Measurements from ENCODE around the gene ECSCR. TPM values are rescaled to one million over a fixed set of nuclear protein-coding genes. Genes with fewer than 3 reads are reported as not detected.
A peak's percentile ranks its signal among the peaks of the same experiment; 100 is the strongest.

The ECSCR gene
- total RNA-seq, 4 donors from 2014 or later = 12.8 to 41.0 (median 25.9) TPM

DNA sequence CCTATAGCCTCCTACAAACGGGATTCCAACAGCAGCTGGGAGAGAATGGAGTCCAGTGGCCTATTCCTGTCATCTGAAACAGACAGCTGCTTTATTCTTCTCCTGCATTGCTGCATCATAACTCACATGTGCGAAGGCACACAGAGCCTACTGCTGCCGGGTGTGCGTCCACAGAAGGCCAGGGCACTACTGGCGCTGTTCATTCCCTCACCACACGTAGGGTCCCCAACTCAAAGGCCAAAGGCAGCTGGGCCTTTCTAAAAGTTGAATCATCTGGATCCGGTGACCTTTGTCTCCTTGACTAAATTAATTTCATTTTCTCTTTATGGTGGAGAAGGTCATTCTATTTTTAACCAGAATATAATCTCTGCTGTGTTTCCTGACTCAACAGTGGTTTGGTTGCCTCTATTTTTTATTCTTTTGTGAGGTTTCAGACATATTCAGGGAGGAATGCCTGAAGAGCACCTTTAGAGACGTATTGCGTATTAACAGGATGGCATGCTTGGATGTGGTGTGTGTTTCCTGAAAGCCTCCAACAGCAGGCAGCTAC lies 47.9 kb downstream of the ECSCR start:
- Histone ChIP-seq H3K36me3 (peaks cover 0 to 51% (median 0%) of the 10 kb centered on the region in 3 donors), H3K27ac (peak overlapping the region; percentile 8 to 83 (median 60)), H3K9me3 (no peaks in the 10 kb centered on the region), H3K4me1 (peaks cover 0 to 44% (median 12%) of the 10 kb centered on the region in 4 donors), H3K4me3 (no peak overlapping the region), H3K27me3 (no peaks in the 10 kb centered on the region)
- TF ChIP-seq EP300 (IDR thresholded peaks at IDR 0.05) = peak in 1 of 2 donors; percentile 24
- TF ChIP-seq, protein P1, sequence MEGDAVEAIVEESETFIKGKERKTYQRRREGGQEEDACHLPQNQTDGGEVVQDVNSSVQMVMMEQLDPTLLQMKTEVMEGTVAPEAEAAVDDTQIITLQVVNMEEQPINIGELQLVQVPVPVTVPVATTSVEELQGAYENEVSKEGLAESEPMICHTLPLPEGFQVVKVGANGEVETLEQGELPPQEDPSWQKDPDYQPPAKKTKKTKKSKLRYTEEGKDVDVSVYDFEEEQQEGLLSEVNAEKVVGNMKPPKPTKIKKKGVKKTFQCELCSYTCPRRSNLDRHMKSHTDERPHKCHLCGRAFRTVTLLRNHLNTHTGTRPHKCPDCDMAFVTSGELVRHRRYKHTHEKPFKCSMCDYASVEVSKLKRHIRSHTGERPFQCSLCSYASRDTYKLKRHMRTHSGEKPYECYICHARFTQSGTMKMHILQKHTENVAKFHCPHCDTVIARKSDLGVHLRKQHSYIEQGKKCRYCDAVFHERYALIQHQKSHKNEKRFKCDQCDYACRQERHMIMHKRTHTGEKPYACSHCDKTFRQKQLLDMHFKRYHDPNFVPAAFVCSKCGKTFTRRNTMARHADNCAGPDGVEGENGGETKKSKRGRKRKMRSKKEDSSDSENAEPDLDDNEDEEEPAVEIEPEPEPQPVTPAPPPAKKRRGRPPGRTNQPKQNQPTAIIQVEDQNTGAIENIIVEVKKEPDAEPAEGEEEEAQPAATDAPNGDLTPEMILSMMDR (IDR thresholded peaks at IDR 0.05) = no peak
- 40 to 59% methylated on average over 9 of the region's 9 CpGs for WGBS, 2 donors
- no peak for DNase-seq (ENCODE audit: low spot score in 2 of 2)

DNA sequence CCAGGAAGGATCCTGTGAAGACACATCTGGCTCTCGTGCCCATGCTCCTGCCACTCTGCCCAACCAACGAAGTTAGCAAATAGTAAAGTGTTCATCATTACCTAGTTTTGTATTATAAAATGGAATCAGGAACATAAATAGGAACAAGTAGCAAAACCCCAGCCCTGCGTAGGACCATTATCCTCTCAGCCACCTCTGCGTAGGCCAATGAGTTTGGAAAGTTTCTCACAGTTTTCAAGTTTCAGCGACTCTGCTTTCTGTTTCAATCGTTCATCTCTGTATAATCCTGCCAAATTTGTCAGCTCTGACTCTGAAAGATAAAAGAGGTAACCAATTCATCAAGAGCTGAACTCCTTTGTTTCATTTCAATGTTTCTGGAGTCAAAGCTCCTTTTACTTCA lies 48.6 kb downstream of the ECSCR start:
- Histone ChIP-seq H3K27ac (peak overlapping the region in 3 of 4 donors; percentile 40 to 83 (median 81)), H3K4me3 (no peak overlapping the region), H3K4me1 (peaks cover 0 to 44% (median 12%) of the 10 kb centered on the region in 4 donors), H3K27me3 (no peaks in the 10 kb centered on the region), H3K9me3 (no peaks in the 10 kb centered on the region), H3K36me3 (peaks cover 0 to 44% (median 0%) of the 10 kb centered on the region in 3 donors)
- WGBS, 2 donors = 88 to 90% methylated on average over 6 of the region's 6 CpGs
- TF ChIP-seq POLR2A (IDR thresholded peaks at IDR 0.05) = no peak
- TF ChIP-seq EP300 (IDR thresholded peaks at IDR 0.05) = no peak
- TF ChIP-seq, protein P1 (IDR thresholded peaks at IDR 0.05) = no peak
- DNase-seq (ENCODE audit: low spot score in 2 of 2) = no peak

DNA sequence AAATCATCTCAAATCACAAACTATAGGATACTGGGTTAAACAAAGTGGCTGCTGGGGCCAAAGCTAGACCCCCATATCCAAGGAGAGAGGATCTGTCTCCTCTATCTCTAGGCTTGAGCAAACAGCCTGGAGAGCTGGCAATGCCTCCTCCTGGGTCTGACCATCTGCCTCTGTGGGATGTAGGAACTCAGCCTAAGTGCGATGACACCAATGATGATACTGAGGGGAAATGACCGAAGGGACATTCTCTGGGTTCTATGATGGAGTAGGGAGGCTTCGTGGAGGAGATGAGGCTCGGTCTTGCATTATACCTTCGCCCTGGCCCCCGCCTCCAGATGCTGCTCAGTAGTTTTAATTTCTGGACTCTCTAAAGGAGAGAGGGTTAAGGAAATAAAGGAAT lies 49.4 kb downstream of the ECSCR start:
- no peak for DNase-seq (ENCODE audit: low spot score in 2 of 2)
- Histone ChIP-seq H3K27me3 (no peaks in the 10 kb centered on the region), H3K4me3 (no peak overlapping the region), H3K9me3 (no peaks in the 10 kb centered on the region), H3K27ac (peak overlapping the region in 2 of 4 donors; percentile 81 to 83), H3K36me3 (peaks cover 0 to 36% (median 0%) of the 10 kb centered on the region in 3 donors), H3K4me1 (peaks cover 0 to 36% (median 12%) of the 10 kb centered on the region in 4 donors)
- WGBS, 2 donors = 95 to 97% methylated on average over 6 of the region's 6 CpGs
- no peak for TF ChIP-seq POLR2A (IDR thresholded peaks at IDR 0.05)
- TF ChIP-seq, protein P1 (IDR thresholded peaks at IDR 0.05) = no peak
- no peak for TF ChIP-seq EP300 (IDR thresholded peaks at IDR 0.05)

DNA sequence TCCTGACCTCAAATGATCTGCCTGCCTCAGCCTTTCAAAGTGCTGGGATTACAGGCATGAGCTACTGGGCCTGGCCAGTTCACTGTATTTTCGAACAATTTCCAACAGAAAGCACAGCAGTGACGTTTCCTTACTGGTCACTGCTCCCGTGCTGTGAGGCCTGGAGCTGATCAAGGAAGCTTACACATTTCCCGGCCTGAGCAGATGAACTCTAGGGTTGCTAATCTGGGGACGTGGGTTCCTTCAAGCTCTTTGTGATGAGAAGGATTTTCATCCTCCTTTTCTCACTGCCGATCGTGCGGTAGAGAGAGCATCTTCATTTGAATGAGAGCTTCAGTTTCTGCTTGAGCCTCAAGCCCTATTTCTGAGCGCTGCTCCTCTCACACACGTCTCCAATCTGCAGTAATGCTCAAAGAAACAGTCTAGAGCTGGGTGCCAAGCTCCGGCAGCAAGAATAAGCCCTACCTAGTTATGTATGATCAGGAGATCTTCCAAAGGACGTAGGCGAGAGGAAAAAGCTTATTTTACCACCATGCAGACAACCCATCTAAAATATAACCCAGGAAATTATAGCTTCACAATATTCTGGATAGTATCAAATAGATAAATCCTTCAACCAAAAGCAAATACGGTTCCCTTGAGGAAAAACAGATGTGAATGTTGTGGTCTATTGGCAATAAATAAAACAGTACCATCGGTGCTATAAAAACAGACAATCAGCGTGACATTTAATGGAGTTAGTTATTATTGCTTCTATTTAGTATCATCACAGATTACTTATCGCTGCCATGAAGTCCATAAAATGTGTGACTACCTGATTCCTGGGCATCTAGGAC lies 51.3 kb downstream of the ECSCR start:
- H3K4me1 ChIP-seq = peaks cover 0 to 23% (median 10%) of the 10 kb centered on the region in 4 donors
- H3K4me3 ChIP-seq = no peak overlapping the region
- peak overlapping the region in 2 of 4 donors; percentile 32 to 35 for H3K27ac ChIP-seq
- no peak for DNase-seq (ENCODE audit: low spot score in 2 of 2)
- 71 to 81% methylated on average over 17 of the region's 17 CpGs for WGBS, 2 donors
- peaks cover 0 to 24% (median 0%) of the 10 kb centered on the region in 3 donors for H3K36me3 ChIP-seq
- H3K27me3 ChIP-seq = no peaks in the 10 kb centered on the region
- no peaks in the 10 kb centered on the region for H3K9me3 ChIP-seq
- TF ChIP-seq, protein P1 (IDR thresholded peaks at IDR 0.05) = no peak
- no peak for TF ChIP-seq POLR2A (IDR thresholded peaks at IDR 0.05)
- no peak for TF ChIP-seq EP300 (IDR thresholded peaks at IDR 0.05)

All from tibial nerve (tissue), 4 donors.